Activated T-cell treated with anti-CD3 and anti-CD28 coated beads for 4 hours (primary cell): ENCODE data around the gene MSH4.
"Not testable (repeated sequence)": the region's sequence is repeated elsewhere in the genome, so short reads cannot be mapped to it uniquely, and the experiment has no call there.

Experiments used
- DNase-seq: peaks from one replicate; pipeline ENCODE4 v3.0.0-alpha.2; 2020

The MSH4 gene

DNA sequence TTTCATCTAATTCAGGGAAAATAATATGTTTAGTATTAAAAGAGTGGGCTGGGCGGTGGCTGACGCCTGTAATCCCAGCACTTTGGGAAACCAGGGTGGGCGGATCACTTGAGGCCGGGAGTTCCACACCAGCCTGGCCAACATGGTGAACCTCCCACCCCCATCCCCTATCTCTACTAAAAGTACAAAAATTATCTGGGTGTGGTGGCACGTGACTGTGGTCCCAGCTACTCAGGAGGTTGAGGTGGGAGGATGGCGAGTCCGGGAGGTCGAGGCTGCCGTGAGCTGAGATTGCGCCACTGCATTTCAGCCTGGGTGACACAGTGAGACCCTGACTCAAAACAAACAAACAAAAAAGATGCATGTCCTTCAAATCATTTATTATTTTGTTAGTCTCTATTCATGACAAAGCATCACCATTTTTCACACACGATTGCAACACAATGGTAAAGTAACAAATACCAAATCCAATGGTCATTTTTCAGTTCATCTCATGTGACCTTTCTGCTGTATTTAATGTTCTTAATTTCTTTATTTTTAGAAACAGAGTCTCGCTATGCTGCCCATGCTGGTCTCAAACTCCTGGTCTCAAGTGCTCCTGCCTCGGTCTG, 1.0 kb downstream of the MSH4 start:
- DNase-seq: no peak

DNA sequence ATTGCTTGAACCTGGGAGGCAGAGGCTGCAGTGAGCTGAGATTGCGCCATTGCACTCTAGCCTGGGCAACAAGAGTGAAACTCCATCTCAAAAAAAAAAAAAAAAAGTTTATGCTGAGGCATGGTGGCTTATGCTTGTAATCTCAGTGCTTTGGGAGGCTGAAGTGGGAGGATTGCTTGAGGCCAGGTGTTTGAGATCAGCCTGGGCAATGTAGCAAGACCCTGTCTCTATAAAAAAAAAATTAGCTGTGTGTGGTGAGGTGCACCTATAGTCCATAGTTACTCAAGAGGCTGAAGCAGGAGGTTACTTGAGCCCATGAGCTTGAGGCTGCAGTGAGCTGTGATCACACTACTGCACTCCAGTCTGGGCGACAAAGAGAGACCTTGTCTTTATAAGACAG, 4.8 kb downstream of the MSH4 start:
- DNase-seq: not testable (repeated sequence)

DNA sequence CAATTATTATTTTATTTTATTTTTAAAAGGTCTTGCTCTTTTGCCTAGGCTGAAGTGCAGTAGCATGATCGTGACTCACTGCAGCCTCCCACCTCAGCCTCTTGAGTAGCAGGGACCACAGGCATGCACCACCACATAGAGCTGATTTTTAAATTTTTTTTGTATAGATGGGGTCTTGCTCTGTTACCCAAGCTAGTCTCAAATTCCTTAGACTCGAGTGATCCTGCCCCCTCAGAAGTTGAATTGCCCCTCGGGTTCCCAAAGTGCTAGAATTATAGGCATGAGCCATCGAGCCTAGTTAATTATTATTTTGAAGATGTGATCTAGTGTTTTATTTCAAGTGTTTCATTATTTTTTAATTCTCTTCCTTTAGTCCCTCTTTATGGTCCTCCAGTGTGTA, 12.2 kb downstream of the MSH4 start:
- DNase-seq: no peak

DNA sequence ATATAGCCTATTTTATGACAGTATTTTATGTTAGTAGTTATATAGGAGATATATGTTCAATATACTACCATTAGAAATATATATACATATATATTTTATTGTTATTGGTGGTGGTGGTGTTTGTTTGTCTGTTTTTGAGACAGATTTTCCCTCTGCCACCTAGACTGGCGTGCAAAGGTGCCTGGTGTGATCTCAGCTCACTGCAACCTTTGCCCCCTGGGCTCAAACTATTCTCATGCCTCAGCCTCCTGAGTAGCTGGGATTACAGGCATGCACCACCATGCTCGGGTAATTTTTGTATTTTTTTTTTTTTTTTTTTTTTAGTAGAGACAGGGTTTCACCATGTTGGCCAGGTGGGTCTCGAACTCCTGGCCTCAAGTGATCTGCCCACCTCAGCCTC, 13.4 kb downstream of the MSH4 start:
- DNase-seq: not testable (repeated sequence)

DNA sequence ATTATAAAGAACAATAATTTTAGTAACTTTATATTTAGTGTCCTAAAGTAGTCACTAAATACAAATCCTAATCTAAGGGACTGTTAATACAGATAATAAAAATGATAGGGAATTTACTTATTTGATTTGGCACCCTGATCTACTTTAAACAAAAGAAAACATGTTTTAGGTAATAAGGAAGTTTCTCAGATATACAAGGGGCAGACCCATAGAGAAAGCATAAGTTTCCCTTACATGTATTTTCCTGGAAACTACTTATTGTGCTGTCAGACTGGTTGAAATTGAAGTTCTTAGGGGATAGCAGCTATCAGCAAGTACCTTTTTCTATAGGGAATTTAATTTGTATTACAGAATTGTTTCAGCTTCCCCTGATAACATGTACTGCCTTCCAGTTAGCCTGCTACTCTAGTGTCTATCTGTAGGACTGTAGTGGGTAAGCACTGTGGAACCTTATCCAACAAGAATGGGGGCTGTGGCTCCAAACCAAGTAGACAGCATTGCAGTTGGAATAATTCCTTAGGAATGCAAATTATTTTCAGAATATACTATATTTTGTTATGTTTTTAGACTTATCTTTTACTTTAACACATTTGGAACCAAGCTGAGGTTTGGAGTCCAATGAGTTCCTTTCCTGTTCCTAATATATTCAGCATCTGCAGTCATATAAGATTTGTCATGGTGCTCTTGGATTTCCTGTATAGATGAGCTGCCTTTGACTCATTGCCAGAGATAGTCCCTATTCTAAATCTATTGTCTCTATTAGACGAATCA, 14.7 kb downstream of the MSH4 start:
- no peak for DNase-seq

DNA sequence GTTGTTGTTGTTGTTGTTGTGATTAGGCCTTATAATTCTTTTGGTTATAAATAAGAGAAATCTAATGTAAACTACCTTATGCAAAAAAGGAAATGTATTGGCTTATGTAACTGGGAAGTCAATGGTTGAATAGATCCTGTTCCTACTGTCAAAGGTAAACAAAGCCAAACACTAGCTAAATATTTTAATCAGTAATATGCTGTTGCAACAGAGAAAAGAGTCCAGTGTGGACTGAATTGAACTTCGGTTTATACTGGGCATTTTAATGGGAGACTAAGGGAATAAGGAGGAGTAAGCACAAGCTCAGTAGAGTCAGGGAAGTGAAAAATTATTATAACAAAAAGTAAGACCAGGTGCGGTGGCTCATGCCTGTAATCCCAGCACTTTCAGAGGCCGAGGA, 15.4 kb downstream of the MSH4 start:
- no peak for DNase-seq

DNA sequence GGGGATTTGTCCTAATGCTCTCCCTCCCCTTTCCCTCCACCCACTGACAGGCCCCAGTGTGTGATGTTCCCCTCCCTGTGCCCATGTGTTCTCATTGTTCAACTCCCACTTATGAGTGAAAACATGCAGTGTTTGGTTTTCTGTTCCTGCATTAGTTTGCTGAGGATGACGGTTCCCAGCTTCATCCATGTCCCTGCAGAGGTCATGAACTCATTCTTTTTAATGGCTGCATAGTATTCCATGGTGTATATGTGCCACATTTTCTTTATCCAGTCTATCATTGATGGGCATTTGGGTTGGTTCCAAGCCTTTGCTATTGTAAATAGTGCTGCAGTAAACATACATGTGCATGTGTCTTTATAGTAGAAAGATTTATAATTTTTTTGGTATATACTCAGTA, 26.9 kb downstream of the MSH4 start:
- not testable (repeated sequence) for DNase-seq

DNA sequence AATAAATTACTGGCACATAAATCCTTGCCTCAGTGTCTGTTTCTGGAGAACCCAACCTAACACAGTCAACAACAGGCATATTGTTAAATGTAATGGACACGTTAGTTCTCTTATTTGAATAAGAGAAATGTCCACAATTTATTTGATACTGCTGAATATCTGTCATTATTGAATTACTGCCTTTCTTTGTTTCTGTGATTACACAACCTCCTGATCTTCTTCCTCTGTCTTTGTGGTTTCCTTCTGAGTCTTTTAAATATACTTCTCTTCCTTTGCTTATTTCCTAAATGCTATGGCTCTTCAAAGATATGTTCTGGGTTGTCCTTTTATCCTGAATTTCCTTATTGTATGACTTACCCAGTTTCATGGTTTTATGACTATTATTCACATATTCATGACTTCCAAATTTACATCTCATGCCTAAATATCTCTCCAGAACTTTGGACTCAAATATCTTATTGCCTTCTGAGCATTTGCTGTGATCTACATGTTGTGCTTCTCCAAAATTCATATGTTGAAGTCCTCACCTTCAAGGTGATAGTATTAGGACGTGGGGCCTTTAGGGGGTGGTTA, 39.9 kb downstream of the MSH4 start:
- no peak for DNase-seq

DNA sequence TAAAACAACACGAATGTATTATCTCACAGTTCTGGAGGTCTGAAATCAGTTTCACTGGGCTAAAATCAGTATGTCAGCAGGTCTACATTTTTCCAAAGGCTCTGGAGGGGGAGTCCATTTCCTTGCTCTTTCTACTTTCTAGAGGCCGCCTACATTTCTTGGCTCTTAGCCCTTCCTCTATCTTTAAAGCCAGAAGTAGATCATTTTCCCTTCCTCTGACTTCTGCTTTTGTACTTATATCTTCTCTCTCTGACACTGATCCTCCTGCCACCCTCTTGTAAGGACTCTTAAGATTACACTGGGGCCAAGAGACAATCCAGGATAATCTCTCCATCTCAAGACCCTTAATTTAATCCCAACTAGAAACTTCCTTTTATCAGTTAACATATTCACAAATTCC, 41.4 kb downstream of the MSH4 start:
- DNase-seq: no peak

DNA sequence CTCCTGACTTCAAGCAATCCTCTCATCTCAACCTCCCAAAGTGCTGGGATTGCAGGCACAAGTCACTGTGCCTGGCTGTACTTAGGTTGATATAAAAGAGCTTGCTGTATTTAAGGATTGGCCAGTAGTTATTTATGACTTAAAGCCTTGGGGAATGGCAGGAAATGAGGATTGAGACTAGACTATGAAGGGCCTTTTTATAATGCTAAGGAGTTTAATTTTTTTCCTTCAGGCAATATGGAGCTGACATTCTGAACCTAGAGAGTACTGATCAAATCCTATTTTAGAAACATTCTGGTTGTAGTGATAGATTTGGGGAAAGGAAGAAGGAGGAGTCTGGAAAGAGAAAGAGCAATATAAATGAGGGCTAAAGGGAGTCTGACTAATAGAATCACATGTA, 44.7 kb downstream of the MSH4 start:
- DNase-seq: no peak

DNA sequence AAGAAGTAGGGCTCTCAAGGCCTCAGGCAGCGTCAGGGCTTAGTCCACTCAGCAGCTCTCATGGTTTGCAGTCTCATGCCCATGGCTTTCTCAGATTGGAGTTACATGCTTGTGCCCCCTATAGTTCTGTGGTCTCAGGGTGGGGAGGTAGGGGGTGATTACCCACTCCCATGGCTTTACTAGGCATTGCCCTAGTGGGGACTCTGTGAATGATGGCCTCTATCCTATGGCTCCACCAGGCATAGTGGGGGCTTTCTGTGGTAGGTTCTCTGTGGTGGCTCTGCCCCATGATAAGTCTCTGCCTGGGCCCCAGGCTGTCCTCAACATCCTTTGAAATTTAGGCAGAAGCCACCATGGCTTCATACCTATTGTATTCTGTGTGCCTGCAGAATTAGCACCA, 48.9 kb downstream of the MSH4 start:
- DNase-seq: no peak

DNA sequence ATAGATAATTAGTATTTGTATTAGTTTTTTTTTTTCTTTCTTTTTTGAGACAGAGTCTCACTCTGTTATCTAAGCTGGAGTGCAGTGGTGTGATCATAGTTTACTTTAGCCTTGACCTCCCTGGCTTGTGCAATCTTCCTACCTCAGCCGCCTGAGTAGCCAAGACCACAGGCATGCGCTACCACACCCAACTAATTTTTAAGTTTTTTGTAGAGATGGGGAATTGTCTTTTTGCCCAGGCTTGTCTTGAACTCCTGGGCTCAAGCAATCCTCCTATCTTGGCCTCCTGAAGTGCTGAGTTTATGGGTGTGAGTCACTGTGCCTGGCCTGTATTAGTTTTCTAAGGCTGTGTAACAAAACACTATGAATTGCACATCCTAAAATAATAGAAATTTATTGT, 58.3 kb downstream of the MSH4 start:
- no peak for DNase-seq

DNA sequence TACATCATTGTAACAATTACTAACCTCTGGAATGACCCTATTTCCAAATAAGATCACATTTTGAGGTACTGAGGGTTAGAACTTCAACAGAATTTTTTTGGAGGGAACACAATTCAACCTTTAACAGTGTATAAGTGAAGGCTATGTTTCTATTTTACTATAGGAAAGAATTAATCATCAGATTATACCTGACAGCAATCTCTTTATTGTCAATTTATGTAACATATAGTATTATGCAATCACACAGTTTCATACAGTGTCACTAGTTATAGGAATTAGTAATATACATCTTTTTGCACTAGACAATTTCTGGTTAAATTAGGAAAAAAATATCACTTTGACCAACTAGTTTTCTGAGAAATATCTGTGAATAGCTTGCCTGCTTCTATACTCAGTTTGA, 59.1 kb downstream of the MSH4 start:
- no peak for DNase-seq

DNA sequence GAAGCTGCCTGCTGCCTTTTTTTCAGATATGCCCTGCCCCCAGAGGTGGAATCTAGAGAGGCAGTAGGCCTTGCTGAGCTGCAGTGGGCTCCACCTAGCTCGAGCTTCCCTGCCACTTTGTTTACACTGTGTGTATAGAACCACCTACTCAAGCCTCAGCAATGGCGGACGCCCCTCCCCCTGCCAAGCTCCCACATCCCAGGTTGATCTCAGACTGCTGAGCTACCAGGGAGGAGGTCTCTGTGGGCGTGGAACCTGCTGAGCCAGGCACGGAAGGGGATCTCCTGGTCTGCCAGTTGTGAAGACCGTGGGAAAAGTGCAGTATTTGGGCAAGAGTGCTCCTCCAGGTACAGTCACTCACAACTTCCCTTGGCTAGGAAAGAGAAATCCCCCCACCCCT, 65.1 kb downstream of the MSH4 start:
- no peak for DNase-seq

DNA sequence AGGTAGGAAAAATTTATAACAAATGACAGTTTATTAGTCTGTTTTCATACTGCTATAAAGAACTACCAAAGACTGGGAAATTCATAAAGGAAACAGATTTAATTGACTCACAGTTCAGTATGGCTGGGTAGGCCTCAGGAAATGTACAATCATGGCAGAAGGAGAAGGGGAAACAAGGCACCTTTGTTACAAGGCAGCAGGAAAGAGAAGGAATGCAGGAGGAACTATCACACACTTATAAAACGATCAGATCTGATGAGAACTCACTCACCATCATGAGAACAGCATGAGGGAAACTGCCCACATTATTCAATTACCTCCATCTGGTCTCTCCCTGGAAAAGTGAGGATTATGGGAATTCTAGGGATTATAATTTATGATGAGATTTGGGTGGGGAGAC, 74.3 kb downstream of the MSH4 start:
- no peak for DNase-seq

DNA sequence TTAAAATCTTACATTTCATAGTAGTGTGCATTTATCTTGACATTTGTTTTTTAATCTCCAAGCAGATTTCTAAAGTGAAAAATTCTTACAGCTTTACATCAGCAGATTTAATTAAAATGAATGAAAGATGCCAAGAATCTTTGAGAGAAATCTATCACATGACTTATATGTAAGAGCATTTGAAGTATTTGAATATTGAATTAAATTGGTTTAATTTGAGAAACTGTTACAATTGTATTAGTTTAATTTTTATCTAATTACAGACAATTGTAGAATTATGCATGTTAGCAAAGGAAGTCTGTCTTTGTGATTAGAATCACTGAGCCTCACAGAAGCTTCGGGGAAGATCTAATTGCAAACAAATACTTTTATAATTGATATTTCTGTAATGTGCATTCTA, 83.3 kb downstream of the MSH4 start:
- DNase-seq: no peak

DNA sequence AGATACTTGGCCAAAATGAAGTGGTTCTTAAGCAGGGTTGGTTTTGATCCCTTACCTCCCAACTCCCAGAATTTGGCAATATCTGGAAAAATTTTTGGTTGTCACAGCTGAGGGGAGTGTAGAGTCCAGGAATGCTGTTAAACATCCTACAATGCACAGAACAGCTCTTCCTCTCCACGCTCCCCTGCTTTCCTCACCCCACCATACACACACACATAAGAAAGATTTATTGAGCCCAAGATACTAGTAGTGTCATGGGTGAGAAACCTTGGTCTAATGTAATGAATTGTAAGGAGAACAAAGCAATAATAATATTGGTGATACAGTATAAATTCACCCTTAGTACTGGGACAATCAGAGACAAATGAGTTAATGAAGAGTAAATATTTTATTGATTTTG, 87.8 kb downstream of the MSH4 start:
- DNase-seq: no peak

DNA sequence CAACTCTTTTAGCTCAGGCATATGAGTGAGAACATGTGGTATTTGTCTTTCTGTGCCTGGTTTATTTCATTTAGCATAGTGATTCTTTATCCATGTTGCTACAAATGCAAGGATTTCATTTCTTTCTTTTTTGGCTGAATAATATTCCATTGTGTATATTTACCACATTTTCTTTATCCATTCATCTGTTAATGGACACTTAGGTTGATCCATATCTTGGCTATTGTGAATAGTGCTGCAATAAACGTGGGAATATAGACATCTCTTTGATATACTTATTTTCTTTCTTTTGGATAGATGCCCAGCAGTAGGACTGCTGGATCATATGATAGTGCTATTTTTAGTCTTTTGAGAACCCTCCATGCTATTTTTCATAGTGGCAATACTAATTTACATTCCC, 104.7 kb downstream of the MSH4 start:
- no peak for DNase-seq

DNA sequence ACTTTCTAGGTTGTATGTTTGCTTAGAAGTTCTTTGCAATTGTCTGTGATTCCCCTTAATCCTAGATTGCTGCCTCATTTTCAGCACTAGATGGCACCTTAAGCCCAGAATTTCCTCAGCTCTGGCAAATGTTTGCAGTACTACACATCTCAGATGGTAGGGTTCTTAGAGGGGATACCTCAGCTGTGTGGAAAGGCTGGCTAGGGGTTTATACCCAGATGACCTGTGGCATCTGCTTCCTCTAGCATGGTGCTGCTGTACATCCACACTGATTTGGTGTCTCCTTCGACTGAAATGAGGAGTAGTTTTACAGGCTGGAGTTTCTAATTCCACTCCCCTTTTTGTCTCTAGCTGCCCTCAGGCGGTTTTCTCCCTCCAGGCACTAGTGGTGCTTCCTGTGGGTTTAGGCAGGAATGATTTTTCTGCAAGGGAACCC, 112.1 kb downstream of the MSH4 start:
- no peak for DNase-seq

DNA sequence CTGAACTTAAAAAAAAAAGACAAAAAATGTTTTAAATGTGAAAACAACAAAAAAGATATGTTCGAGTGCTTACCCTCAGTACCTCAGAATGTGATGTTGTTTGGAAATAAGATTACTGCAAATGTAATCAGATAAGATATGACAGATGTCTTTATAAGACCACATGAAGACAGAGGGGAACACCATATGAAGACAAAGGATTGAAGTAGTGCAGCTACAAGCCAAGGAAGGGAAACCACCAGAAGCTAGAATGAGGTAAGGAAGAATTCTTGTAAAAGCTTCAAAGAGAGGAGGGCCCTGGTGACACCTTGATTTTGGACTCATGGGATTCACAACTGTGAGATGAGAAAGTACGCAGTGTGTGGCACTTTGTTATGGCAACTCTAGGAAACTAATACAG, 120.2 kb downstream of the MSH4 start:
- DNase-seq: no peak

DNA sequence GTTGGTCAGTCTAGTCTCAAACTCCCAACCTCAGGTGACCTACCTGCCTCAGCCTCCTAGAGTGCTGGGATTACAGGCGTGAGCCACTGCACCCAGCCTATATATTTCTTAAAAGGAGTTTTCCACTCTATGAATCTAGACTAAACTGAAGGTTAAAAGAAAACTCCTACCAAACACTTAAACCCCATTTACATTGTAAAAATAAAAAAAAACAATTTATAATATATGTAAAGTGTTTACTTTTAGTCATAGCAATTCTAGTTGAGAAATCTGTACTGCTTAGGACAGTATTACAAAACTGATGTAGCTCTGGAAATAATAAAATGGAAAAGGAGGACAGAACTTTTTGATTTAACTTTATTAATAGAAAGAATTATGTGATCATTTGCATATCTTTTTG, 126.0 kb downstream of the MSH4 start:
- DNase-seq: no peak

DNA sequence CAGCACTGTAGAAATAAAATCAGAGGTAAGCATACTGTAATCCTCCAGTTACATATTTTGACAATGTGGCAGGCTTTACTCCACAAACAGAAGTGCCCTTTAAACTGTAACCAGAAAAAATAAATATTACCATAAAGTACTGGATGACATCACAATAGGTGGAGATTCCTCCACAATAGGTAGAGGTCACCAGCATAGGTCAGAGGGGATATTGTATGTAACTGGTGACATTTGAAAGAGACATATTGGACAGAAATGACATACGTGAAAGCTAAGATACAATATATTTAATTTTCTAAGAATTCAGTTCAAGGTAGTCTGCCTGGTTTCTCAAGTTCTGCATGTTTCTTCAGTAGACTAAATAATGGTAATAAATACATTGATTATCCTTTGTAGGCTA, 135.6 kb downstream of the MSH4 start, which contains the start of gene ASB17:
Gene ASB17 (minus strand): TSS at position 101 of the 400 bp plus-strand sequence. CDS start 113 bp downstream, outside the sequence.
- DNase-seq: no peak

DNA sequence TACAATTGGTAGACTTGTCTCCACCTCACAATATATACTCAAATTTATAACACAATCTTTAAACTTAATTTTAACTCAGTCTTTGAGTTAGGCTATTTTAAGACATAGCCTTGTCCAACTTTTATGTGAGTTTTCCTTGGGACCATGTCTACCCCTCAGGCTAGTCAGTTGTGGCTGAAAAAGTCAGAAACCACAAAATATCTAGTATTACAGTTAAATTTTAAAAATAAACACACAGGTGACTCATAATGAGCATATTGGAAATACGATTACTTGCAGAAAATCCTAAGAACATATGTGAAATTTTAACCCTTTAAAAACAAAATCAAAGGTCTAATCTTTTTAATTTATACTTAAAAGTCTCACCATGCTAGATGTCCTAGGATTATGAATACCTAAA, 140.4 kb downstream of the MSH4 start:
- DNase-seq: no peak

DNA sequence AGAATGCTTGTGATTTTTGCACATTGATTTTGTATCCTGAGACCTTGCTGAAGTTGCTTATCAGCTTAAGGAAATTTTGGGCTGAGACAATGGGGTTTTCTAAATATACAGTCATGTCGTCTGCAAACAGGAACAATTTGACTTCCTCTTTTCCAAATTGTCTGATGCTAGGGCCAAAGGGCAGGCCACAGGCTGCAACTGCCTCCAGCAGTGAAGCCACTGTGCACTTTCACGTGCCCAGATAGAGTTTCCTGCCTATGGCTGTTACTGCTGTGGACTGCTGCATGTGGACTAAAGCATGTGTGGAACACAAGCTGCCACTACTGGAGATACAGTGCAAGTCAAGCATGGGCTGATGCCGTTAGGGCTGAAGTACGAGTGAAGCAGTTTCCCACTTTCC, 146.4 kb downstream of the MSH4 start:
- not testable (repeated sequence) for DNase-seq

DNA sequence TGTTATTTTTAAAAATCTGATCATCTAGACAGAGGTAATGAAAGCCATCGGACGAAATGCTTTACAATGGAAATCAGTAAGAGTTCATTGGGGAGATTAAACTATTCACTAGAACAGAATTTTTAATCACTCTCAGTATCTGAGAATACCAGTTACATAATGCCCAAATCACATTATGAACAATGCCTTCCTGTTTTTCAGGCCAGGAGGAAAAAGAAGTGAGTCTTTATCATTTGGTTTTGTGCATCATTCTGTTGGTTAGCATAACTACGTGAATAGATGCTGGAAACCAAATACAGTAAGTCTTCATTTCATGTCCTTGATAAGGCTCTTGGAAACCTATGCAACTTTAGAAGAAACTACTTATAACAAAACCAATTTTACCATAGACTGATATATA, 153.5 kb downstream of the MSH4 start:
- DNase-seq: no peak
